HuH-7.5 (cell line): ENCODE data around the gene PRKACB.
"Not testable (repeated sequence)": the region's sequence is repeated elsewhere in the genome, so short reads cannot be mapped to it uniquely, and the experiment has no call there.

ENCODE experiments used
- DNase-seq: peaks from one replicate; pipeline ENCODE4 v3.0.0; 2011; ENCODE audit warnings: low spot score

Gene PRKACB

DNA sequence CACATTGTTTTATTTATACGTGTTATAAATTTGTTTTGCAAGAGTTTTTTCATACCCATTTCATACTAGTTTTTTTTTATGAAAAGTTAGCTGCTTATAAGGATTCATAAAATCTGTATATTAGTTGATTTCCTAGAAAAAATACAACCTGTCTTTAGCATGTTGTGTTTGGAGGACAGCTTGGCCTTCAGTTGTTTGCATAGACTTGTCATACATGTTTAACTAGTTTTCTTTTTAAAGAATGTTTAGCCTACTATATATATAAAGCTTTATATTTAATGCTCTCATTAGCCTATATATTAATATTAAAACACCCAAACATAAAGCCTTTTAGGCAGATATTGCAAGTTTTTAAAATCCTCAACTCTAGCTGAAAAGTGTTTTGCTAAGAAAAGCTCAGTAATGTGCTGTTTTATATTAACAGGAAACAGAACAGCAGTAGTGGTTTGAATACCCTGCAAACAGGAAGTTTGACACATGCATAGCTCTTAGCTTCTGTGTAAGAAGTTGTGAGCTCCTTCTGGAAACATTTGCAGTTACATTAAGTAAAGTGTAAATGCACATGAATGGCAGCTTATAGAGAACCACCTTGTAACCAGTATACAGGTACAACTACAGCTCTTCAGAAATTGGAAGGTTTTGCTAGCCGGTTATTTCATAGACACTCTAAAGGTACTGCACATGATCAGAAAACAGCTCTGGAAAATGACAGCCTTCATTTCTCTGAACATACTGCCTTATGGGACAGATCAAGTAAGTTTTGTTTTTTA lies at the start of gene PRKACB:
TSS of gene PRKACB (plus strand) at position 476 of the 770 bp plus-strand sequence. CDS start at position 567, 91 bp downstream.
- DNase-seq: no peak

GRCh38 chr1:84095308-84095707 lies 48.8 kb upstream of the PRKACB start:
- DNase-seq: no peak

GRCh38 chr1:84096176-84096575 lies 47.9 kb upstream of the PRKACB start:
- no peak for DNase-seq

GRCh38 chr1:84101204-84101603 lies 42.9 kb upstream of the PRKACB start:
- DNase-seq: no peak

DNA sequence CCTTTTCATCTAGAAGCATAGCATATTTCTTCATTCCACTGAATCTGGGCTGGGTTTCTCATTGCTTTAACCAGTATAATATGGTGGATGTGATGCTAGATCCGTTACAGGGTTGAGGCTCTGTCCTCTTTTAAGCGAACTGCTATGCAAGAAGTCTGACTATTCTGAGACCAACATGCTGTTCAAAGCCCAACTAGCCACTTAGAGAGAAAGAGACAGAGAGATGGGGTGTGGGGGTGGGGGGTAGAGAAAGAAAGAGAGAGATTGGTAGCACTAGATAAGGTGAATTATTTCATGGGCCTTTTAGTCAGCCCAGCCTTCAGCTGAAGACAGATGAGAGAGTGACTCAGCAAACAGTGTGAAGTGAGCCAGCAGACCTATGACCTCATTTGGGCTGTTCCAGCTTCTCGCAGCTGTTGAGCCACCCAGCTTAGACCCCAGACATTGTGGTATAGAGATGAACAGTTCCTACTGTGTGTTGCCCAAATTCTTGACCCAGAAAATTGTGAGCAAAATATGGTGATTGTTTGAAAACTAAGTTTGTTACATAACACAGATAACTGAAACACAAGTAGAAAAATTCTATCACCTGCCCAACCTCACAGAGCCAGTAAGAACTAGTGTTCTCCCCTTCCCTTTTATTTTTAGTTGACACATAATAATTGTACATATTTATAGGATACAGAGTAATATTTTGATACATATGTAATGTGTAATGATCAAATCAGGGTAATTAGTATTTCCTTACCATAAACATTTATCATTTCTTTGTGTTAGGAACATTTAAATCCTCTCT lies 40.7 kb upstream of the PRKACB start:
- no peak for DNase-seq

DNA sequence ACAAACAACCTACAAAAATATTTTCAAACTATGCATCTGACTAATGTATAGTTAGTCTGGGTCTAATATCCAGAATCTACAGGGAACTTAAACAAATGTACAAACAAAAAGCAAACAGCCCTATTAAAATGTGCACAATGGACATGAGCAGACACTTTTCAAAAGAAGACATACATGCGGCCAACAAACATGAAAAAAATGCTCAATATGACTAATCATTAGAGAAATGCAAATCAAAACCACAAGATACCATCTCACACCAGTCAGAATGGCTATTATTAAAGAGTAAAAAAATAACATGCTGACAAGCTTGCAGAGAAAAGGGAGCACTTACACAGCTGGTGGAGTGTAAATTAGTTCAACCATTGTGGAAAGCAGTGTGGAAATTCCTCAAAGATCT lies 36.5 kb upstream of the PRKACB start:
- not testable (repeated sequence) for DNase-seq

- no peak for DNase-seq
Measured at GRCh38 chr1:84107955-84108354, 36.1 kb upstream of the PRKACB start.

GRCh38 chr1:84108900-84109578 lies 35.0 kb upstream of the PRKACB start:
- no peak for DNase-seq

DNA sequence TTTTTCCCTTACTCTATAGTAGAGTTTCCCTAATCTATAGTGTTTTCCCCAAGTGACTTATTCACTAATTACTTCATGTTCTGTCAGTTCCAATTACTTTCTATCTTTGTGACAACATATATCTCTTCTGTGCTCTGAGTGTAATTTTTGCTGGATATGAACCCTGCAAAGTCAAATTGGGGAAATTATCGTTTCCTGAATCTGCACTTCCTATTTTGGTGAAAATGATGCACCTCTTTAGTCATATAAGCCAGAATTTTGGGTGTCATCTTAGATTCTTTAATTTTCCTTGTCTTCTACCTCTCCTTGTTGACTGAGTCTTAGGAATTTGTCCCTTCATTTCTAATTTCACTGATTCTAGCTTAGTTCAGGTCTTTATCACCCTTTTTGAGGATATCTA lies 33.4 kb upstream of the PRKACB start:
- no peak for DNase-seq

DNA sequence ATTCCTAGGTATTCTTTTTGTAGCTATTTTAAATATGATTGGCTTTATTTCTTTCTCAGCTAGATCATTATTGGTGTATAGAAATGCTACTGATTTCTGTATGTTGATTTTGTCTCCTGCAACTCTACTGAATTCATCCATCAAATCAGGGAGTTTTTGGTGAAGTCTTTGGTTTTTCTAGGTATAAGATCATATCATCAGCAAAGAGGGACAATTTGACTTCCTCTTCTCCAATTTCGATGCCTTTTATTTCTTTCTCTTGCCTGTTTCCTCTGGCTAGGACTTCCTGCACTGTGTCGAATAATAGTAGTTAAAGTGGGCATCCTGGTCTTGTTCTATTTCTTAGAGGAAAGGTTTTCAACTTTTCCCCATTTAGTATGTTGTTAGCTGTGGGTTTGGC lies 27.5 kb upstream of the PRKACB start:
- no peak for DNase-seq

GRCh38 chr1:84117868-84118267 lies 26.2 kb upstream of the PRKACB start:
- DNase-seq: no peak

DNA sequence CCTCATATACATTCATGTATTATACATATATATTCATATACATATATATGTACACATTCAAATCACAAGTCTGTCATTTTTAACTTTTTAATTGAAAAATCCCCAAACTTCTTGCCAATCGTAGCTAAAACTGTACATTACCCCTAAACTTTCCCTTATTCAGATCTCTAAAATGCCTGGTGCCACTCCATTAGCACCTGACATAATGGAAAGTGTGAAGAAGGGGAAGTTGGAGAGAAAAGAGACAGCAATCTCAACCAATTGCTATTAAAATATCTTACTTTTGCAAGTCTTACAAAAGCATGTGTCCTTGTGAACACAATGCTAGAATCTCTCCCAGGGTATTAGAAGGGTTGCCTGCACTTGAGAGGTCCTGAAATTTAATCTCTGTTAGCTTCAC lies 22.7 kb upstream of the PRKACB start:
- DNase-seq: no peak

DNA sequence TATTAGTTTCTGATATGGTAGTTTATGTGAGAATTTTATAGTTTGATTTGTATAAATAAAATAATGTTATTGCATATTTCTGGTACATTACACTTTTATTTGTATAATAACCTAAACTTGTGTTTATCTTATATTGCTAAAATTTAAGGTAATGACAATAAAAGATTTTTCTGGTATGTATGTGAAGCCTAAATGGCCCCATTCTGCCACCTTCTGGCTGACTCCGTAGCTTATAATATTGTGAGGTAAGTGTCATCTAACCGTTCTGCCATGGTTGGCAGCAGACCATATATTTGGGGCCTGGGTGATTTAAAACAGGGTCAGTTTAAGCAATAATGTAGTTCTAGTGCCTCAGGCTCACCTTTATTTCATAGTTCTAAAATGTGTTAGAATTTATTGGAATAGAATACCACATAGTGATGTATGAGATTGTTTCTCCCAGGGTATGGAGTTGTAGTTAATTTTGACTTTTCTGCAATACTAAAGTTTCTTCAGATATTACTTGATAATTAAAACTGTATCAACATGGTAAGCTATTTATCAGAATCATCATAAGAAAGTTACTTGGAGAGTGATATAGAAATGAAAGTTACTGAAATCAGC lies 21.2 kb upstream of the PRKACB start:
- DNase-seq: no peak

GRCh38 chr1:84133479-84133878 lies 10.6 kb upstream of the PRKACB start:
- DNase-seq: no peak

DNA sequence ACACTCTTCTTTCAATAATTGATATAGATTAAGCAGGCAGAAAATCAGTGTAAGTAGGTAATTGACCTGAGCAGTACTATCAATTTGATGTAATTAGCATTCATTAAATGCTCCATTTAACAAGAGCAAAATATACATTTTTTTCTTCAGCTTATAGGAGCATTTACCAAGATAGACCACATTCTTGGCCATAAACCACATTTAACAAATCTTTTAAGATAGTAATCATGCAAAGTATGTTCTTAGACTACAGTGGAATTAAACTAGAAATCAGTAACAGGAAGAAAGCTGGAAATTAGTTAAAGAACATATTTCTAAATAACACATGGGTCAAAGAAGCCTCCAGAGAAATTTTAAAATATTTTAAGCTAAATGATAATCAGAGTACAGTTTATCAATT lies 8.7 kb upstream of the PRKACB start:
- DNase-seq: no peak

DNA sequence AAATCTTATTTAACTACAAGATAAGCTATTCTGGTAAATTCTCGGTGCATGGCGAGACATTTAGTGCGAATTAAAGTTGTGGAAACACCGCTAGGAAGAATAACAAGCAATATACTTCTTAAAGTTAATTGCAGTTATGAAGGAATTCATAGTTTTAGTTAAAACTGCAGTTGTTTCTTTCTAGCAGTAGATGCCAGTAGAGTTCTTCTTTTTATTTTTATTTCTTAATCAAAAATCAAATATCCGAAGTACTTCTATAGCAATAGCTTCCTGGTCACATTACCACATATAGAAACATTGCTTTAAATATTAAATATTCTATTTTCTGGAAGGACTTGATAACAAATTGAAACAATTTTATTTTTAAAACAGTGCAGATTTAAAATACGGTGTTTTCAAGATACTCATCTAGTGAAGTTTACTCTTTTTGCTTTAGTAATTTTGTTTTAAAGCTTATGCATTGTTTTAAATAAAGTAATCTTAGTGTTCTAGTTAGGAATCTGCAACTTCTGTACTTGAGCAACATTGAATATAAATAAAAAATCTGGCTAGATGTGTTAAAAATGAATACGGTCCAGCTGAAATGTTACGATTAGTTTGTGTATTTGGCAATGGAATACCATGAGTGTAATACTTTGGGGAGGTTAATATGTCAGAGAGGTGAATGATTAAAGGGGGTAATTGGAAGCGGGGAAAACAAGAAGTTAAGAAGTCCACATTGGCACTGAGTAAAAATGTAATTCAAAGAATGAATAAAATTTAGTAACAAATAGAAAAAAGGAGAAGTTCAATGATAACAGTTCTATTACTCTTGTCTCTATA lies 2.7 kb upstream of the PRKACB start:
- DNase-seq: no peak

GRCh38 chr1:84145068-84145467 lies 997 bp downstream of the PRKACB start:
- no peak for DNase-seq

DNA sequence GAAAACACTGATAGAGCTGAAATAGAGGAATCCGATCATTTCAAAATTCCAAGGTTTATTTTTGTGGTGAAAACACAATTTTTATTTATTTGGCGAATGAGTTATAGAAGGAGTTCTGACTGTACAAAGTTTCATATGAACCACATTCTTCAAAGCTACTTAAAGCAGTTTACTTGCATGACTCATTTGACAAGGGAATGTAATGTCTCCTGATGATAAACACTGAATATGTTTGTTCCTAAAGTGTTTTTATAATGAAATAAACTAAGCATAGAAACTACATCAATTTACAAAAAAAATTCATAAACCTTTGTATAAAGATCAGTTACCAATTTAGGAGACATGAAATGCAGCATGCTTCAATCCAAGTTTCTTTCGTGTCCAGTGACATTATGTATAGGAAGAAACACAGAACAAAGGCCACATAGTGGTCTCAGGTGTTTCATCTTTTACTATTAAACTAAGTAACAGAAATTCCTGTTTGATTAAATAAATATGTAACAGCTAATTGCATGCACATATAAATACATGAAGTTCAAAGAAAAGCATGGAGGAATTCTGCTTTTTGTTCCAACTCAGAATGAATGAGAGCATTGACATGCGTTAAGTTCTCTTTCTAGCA lies 2.5 kb downstream of the PRKACB start:
- no peak for DNase-seq

DNA sequence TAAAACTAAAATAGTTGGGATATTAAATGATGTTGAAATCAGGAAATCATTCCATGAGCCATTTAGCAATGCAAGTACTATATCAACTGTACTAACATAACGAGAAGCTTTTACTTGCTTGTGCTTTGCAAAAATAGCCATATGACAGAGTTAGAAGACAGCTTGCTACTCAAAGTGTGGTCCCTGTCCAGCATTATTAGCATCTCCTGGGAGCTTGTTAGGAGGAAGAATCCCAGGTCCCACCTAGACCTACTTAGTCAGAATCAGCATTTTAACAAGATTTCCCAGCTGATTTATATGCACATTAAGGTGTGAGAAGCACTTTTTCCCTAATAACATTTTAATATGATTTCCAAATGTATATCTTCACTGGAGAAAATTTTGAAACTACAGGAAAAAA lies 4.7 kb downstream of the PRKACB start:
- no peak for DNase-seq

GRCh38 chr1:84152649-84153056 lies 8.6 kb downstream of the PRKACB start:
- DNase-seq: no peak

DNA sequence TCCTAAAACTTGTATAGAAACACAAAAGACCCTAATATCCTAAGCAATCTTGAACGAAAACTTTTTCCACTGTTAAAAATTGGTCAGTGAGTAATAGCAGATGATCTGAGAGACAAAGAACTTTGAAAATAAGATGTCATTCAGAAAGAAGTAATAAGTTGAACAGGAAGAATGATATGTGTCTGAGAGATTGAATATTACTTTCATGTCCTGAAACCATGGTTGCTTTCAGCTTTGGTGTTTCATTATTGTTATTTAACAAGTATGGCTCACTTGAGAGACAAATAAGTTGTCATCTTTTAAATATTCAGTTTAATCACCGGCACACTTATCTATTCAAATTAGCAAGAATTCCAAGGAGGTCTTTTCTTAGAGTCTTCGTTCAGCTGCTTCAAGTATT lies 11.4 kb downstream of the PRKACB start:
- no peak for DNase-seq
